ENCODE results near the gene THAP12.

THAP12 gene

GRCh38 chr11:76355172-76355571 is 25.8 kb downstream of the THAP12 start:
- no CpG with 5 or more reads among the region's 1 CpG for WGBS (ENCODE audit: insufficient coverage, insufficient read length)
- H3K4me1 ChIP-seq (ENCODE audit: control insufficient read depth, insufficient read depth, low read length) = no peaks in the 10 kb centered on the region
- H3K36me3 ChIP-seq (ENCODE audit: control insufficient read depth, insufficient read depth, low read length) = peaks cover 3% of the 10 kb centered on the region; the same call in 1 of the 2 replicates

DNA sequence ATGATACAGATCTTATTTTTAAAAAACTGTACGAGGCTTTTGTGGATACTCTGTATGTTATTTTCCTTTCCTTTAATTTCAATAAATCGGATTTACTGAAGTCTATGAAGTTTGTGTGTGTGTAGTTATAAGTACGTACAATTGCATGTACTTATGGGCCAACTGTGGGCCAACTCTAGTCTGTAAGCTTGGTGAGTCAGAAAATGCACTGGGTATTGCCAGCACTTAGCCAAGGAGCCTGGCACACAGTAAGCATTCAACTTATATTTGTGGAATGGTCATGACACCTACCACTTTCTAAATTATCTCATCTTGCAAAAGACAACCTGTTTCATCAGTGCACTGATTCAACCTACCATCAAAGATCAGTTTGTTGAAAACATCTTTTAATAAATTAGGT is 32.6 kb downstream of the THAP12 start:
- WGBS (ENCODE audit: insufficient coverage, insufficient read length) = no CpG with 5 or more reads among the region's 3 CpGs
- no peaks in the 10 kb centered on the region for H3K9me3 ChIP-seq (ENCODE audit: control insufficient read depth, insufficient read depth, low read length)
- H3K4me3 ChIP-seq (ENCODE audit: low read length) = no peak overlapping the region
- H3K27ac ChIP-seq (ENCODE audit: low read length) = no peak overlapping the region
- no peaks in the 10 kb centered on the region for H3K4me1 ChIP-seq (ENCODE audit: control insufficient read depth, insufficient read depth, low read length)
- H3K27me3 ChIP-seq (ENCODE audit: control insufficient read depth, insufficient read depth, low read length) = no peaks in the 10 kb centered on the region
- H3K36me3 ChIP-seq (ENCODE audit: control insufficient read depth, insufficient read depth, low read length) = no peaks in the 10 kb centered on the region
- DNase-seq (ENCODE audit: low read depth, low spot score) = no peak

More at GRCh38 chr11:76355172-76355571, 25.8 kb downstream of the THAP12 start:
- Histone ChIP-seq H3K27ac (ENCODE audit: low read length) (no peak overlapping the region), H3K4me3 (ENCODE audit: low read length) (no peak overlapping the region), H3K9me3 (ENCODE audit: control insufficient read depth, insufficient read depth, low read length) (no peaks in the 10 kb centered on the region), H3K27me3 (ENCODE audit: control insufficient read depth, insufficient read depth, low read length) (no peaks in the 10 kb centered on the region)
- no peak for DNase-seq (ENCODE audit: low read depth, low spot score)

DNA sequence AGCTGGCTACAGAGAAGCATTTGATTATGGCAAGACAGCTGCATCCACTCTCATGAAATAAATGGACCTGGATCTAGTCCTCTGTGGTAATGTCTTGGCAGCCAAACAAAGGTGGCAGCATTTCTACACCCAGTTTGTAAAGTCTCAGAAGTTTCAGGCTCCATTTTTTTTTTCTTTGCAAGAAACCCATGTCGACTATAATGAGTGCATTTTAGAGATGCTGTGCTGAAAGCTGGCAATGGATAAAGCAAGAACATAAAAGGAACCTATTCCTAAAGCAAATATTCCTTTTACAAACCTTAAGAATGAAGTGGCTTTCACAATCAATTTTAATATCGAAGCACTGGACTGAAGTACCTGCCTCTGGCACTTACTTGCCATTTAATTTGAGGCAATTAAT is 33.5 kb downstream of the THAP12 start:
- Histone ChIP-seq H3K9me3 (ENCODE audit: control insufficient read depth, insufficient read depth, low read length) (no peaks in the 10 kb centered on the region), H3K4me1 (ENCODE audit: control insufficient read depth, insufficient read depth, low read length) (no peaks in the 10 kb centered on the region), H3K27me3 (ENCODE audit: control insufficient read depth, insufficient read depth, low read length) (no peaks in the 10 kb centered on the region), H3K36me3 (ENCODE audit: control insufficient read depth, insufficient read depth, low read length) (no peaks in the 10 kb centered on the region), H3K27ac (ENCODE audit: low read length) (no peak overlapping the region), H3K4me3 (ENCODE audit: low read length) (no peak overlapping the region)
- DNase-seq (ENCODE audit: low read depth, low spot score) = no peak
- no CpG with 5 or more reads among the region's 2 CpGs for WGBS (ENCODE audit: insufficient coverage, insufficient read length)

DNA sequence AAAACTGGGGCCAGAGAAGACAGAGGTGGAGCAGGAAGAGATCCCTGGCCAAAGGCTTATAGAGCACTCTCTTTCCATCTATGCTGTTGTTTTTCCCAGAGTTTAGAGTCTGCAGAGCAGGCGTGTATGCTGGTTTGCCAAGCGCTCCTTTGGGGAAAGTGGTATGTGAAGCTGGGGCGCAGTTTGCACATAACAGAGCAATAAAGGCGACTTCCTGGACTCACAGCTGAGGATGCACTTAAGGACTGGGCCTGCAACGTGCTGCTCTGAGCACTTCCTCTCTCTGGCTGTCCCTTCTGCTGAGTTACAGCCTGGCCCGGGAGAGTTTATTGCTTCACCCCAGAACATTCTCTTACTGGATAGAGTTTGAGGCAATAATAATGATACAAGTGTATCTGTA is 41.7 kb downstream of the THAP12 start:
- Histone ChIP-seq H3K4me1 (ENCODE audit: control insufficient read depth, insufficient read depth, low read length) (no peaks in the 10 kb centered on the region), H3K36me3 (ENCODE audit: control insufficient read depth, insufficient read depth, low read length) (no peaks in the 10 kb centered on the region), H3K4me3 (ENCODE audit: low read length) (no peak overlapping the region), H3K27ac (ENCODE audit: low read length) (no peak overlapping the region), H3K27me3 (ENCODE audit: control insufficient read depth, insufficient read depth, low read length) (no peaks in the 10 kb centered on the region), H3K9me3 (ENCODE audit: control insufficient read depth, insufficient read depth, low read length) (peaks cover 3% of the 10 kb centered on the region; the same call in 1 of the 2 replicates)
- DNase-seq (ENCODE audit: low read depth, low spot score) = no peak
- WGBS (ENCODE audit: insufficient coverage, insufficient read length) = no CpG with 5 or more reads among the region's 6 CpGs

- Histone ChIP-seq H3K4me3 (ENCODE audit: low read length) (no peak overlapping the region), H3K9me3 (ENCODE audit: control insufficient read depth, insufficient read depth, low read length) (peaks cover 3% of the 10 kb centered on the region; the same call in 1 of the 2 replicates), H3K27ac (ENCODE audit: low read length) (no peak overlapping the region), H3K27me3 (ENCODE audit: control insufficient read depth, insufficient read depth, low read length) (no peaks in the 10 kb centered on the region), H3K36me3 (ENCODE audit: control insufficient read depth, insufficient read depth, low read length) (no peaks in the 10 kb centered on the region), H3K4me1 (ENCODE audit: control insufficient read depth, insufficient read depth, low read length) (no peaks in the 10 kb centered on the region)
- DNase-seq (ENCODE audit: low read depth, low spot score) = no peak
- no CpG with 5 or more reads among the region's 4 CpGs for WGBS (ENCODE audit: insufficient coverage, insufficient read length)
These were observed 43.0 kb downstream of the THAP12 start for GRCh38 chr11:76337923-76338322.

DNA sequence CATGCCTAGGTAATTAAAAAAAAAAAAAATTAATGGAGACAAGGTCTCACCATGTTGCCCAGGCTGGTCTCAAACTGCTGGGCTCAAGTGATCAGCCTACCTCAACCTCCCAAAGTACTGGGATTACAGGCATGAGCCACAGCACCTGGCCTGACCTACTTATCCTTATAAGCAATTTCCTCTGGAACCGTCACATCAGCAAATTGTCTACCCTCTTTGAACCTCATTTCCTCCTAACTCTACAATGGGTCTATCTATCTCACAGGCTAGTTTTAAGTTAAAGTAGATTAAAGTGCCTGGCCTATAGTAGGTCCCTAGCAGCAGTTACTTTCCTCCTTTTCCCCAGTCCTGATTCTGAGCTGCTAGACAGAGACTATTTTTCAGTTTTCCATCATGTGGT is 43.5 kb downstream of the THAP12 start:
- DNase-seq (ENCODE audit: low read depth, low spot score) = no peak
- Histone ChIP-seq H3K4me1 (ENCODE audit: control insufficient read depth, insufficient read depth, low read length) (no peaks in the 10 kb centered on the region), H3K36me3 (ENCODE audit: control insufficient read depth, insufficient read depth, low read length) (no peaks in the 10 kb centered on the region), H3K27ac (ENCODE audit: low read length) (no peak overlapping the region), H3K9me3 (ENCODE audit: control insufficient read depth, insufficient read depth, low read length) (peaks cover 3% of the 10 kb centered on the region; the same call in 1 of the 2 replicates), H3K27me3 (ENCODE audit: control insufficient read depth, insufficient read depth, low read length) (no peaks in the 10 kb centered on the region), H3K4me3 (ENCODE audit: low read length) (no peak overlapping the region)
- WGBS (ENCODE audit: insufficient coverage, insufficient read length) = no CpG with 5 or more reads among the region's 1 CpG

- Histone ChIP-seq H3K9me3 (ENCODE audit: control insufficient read depth, insufficient read depth, low read length) (peaks cover 3% of the 10 kb centered on the region; the same call in 1 of the 2 replicates), H3K4me3 (ENCODE audit: low read length) (no peak overlapping the region), H3K27ac (ENCODE audit: low read length) (no peak overlapping the region), H3K4me1 (ENCODE audit: control insufficient read depth, insufficient read depth, low read length) (no peaks in the 10 kb centered on the region), H3K36me3 (ENCODE audit: control insufficient read depth, insufficient read depth, low read length) (no peaks in the 10 kb centered on the region), H3K27me3 (ENCODE audit: control insufficient read depth, insufficient read depth, low read length) (no peaks in the 10 kb centered on the region)
- 100% methylated on average over 1 of the region's 2 CpGs for WGBS (ENCODE audit: insufficient coverage, insufficient read length)
- no peak for DNase-seq (ENCODE audit: low read depth, low spot score)
These were observed 44.3 kb downstream of the THAP12 start for GRCh38 chr11:76336597-76336996.

GRCh38 chr11:76335842-76336241 is 45.1 kb downstream of the THAP12 start:
- no peak for DNase-seq (ENCODE audit: low read depth, low spot score)
- H3K27ac ChIP-seq (ENCODE audit: low read length) = no peak overlapping the region
- no peaks in the 10 kb centered on the region for H3K27me3 ChIP-seq (ENCODE audit: control insufficient read depth, insufficient read depth, low read length)
- peaks cover 3% of the 10 kb centered on the region; the same call in 1 of the 2 replicates for H3K9me3 ChIP-seq (ENCODE audit: control insufficient read depth, insufficient read depth, low read length)
- no peak overlapping the region for H3K4me3 ChIP-seq (ENCODE audit: low read length)
- no peaks in the 10 kb centered on the region for H3K36me3 ChIP-seq (ENCODE audit: control insufficient read depth, insufficient read depth, low read length)
- no peaks in the 10 kb centered on the region for H3K4me1 ChIP-seq (ENCODE audit: control insufficient read depth, insufficient read depth, low read length)

GRCh38 chr11:76334826-76335389 is 46.0 kb downstream of the THAP12 start:
- WGBS (ENCODE audit: insufficient coverage, insufficient read length) = no CpG with 5 or more reads among the region's 5 CpGs
- DNase-seq (ENCODE audit: low read depth, low spot score) = no peak
- Histone ChIP-seq H3K36me3 (ENCODE audit: control insufficient read depth, insufficient read depth, low read length) (no peaks in the 10 kb centered on the region), H3K27ac (ENCODE audit: low read length) (no peak overlapping the region), H3K4me1 (ENCODE audit: control insufficient read depth, insufficient read depth, low read length) (peaks cover 1% of the 10 kb centered on the region; the same call in 1 of the 2 replicates), H3K9me3 (ENCODE audit: control insufficient read depth, insufficient read depth, low read length) (peaks cover 3% of the 10 kb centered on the region; the same call in 1 of the 2 replicates), H3K4me3 (ENCODE audit: low read length) (no peak overlapping the region), H3K27me3 (ENCODE audit: control insufficient read depth, insufficient read depth, low read length) (no peaks in the 10 kb centered on the region)

DNA sequence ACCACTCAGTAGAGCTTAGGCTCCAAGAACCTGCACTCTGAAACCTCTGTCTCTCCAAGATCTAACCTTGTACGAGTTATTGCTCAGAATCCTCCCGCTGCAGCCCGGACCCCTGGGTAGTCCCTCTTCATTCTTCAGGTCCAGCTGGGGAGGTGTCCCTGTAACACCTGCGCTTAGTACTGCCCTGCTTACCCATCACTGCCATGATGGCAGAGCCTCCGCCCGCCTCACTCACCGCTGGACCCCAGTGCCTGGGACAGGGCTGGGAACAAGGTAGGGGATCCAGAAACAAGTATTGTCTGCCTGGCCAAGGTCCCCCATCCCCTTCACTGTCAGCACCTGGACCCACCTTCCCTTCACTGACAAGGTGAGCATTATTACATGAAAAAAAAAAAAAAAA is 50.3 kb downstream of the THAP12 start:
- Histone ChIP-seq H3K36me3 (ENCODE audit: control insufficient read depth, insufficient read depth, low read length) (no peaks in the 10 kb centered on the region), H3K9me3 (ENCODE audit: control insufficient read depth, insufficient read depth, low read length) (peaks cover 3% of the 10 kb centered on the region; the same call in 1 of the 2 replicates), H3K27me3 (ENCODE audit: control insufficient read depth, insufficient read depth, low read length) (no peaks in the 10 kb centered on the region), H3K4me1 (ENCODE audit: control insufficient read depth, insufficient read depth, low read length) (peaks cover 3% of the 10 kb centered on the region), H3K27ac (ENCODE audit: low read length) (no peak overlapping the region), H3K4me3 (ENCODE audit: low read length) (no peak overlapping the region)
- no peak for DNase-seq (ENCODE audit: low read depth, low spot score)
- WGBS (ENCODE audit: insufficient coverage, insufficient read length) = no CpG with 5 or more reads among the region's 7 CpGs

DNA sequence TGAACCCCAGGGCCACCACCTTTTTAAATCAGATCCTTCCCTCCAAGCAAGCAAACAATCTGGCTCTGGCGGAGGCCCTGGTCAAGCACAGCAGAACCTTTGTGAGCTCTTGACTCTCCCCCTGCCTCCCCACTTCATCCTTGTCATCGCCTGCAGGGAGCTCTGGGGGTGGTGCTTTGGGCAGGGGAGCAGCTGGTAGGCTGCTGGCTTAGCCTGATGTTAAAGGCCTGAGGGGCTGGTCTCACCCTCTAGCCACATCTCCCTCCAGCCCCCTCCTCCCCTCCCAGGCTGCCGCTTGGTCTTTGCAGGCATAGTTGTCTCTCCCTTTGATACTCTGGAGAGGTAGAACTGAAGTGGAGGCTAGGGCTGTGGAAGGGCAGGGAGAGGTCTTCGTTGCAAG is 50.9 kb downstream of the THAP12 start:
- H3K36me3 ChIP-seq (ENCODE audit: control insufficient read depth, insufficient read depth, low read length) = no peaks in the 10 kb centered on the region
- DNase-seq (ENCODE audit: low read depth, low spot score) = no peak
- no CpG with 5 or more reads among the region's 4 CpGs for WGBS (ENCODE audit: insufficient coverage, insufficient read length)
- H3K4me1 ChIP-seq (ENCODE audit: control insufficient read depth, insufficient read depth, low read length) = peaks cover 3% of the 10 kb centered on the region
- H3K27me3 ChIP-seq (ENCODE audit: control insufficient read depth, insufficient read depth, low read length) = no peaks in the 10 kb centered on the region
- H3K4me3 ChIP-seq (ENCODE audit: low read length) = no peak overlapping the region
- H3K27ac ChIP-seq (ENCODE audit: low read length) = no peak overlapping the region
- H3K9me3 ChIP-seq (ENCODE audit: control insufficient read depth, insufficient read depth, low read length) = no peaks in the 10 kb centered on the region

Data from iPS DF 6.9 (cell line).